ENCODE data around the gene HACD3.

- TF ChIP-seq, protein P1, sequence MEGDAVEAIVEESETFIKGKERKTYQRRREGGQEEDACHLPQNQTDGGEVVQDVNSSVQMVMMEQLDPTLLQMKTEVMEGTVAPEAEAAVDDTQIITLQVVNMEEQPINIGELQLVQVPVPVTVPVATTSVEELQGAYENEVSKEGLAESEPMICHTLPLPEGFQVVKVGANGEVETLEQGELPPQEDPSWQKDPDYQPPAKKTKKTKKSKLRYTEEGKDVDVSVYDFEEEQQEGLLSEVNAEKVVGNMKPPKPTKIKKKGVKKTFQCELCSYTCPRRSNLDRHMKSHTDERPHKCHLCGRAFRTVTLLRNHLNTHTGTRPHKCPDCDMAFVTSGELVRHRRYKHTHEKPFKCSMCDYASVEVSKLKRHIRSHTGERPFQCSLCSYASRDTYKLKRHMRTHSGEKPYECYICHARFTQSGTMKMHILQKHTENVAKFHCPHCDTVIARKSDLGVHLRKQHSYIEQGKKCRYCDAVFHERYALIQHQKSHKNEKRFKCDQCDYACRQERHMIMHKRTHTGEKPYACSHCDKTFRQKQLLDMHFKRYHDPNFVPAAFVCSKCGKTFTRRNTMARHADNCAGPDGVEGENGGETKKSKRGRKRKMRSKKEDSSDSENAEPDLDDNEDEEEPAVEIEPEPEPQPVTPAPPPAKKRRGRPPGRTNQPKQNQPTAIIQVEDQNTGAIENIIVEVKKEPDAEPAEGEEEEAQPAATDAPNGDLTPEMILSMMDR (IDR thresholded peaks at IDR 0.05) = no peak
- no peak for TF ChIP-seq EZH2 (IDR thresholded peaks at IDR 0.05; ENCODE audit: borderline replicate concordance, insufficient read depth, low read depth, low read length, poor library complexity, severe bottlenecking)
Measured at GRCh38 chr15:65540314-65540713, 10.1 kb downstream of the HACD3 start.

Data from B cell (primary cell).